H1 (cell line): Measurements from ENCODE around the gene SKIDA1. TPM values are rescaled to one million over a fixed set of nuclear protein-coding genes. Genes with fewer than 3 reads are reported as not detected.
A peak's percentile ranks its signal among the peaks of the same experiment; 100 is the strongest.

ENCODE experiments used
- ASH2L ChIP-seq: fragments of 200-600, 300-600 bp; sonication (generic); IDR thresholded peaks from one replicate; pipeline ENCODE4 v1.7.1; 2017; ENCODE audit warnings: low read length
- CBX8 ChIP-seq: fragments of 300-800, 300-1000 bp; sonication (generic); IDR thresholded peaks from 2 replicates; pipeline ENCODE4 v1.7.1; 2016; ENCODE audit warnings: low read depth, low read length, borderline replicate concordance
- CEBPB ChIP-seq: IDR thresholded peaks from 2 replicates; pipeline ENCODE4 v1.6.1; 2012; ENCODE audit warnings: low read depth, low read length
- CHD2 ChIP-seq: IDR thresholded peaks from 2 replicates; pipeline ENCODE4 v1.6.1; 2012; ENCODE audit warnings: low read length, improper control_type of control experiment
- CREB1 ChIP-seq: IDR thresholded peaks from 2 replicates; pipeline ENCODE4 v1.6.1; 2012; ENCODE audit warnings: inconsistent platforms
- CTCF ChIP-seq, 3 experiments: IDR thresholded peaks; 1 replicate in 2 of 3; 2 replicates in 1 of 3; pipeline versions ENCODE4 v1.5.1 to v1.6.1; 2011; ENCODE audit warnings: low read length in 3 of 3, mild to moderate bottlenecking in 3 of 3, inconsistent platforms in 2 of 3, low read depth in 1 of 3, moderate library complexity in 1 of 3; ENCODE audit not compliant: insufficient read depth in 1 of 3; ENCODE audit errors: control extremely low read depth in 1 of 3
- EGR1 ChIP-seq: IDR thresholded peaks from 2 replicates; pipeline ENCODE4 v1.6.1; 2011; ENCODE audit warnings: low read depth, low read length, borderline replicate concordance
- EP300 ChIP-seq, 2 experiments: IDR thresholded peaks; 1 replicate in 1 of 2; 2 replicates in 1 of 2; pipeline ENCODE4 v1.6.1; 2011 to 2012; ENCODE audit warnings: low read depth in 2 of 2, low read length in 2 of 2, mild to moderate bottlenecking in 2 of 2, borderline replicate concordance in 1 of 2, inconsistent platforms in 1 of 2, moderate library complexity in 1 of 2
- EZH2 ChIP-seq: fragments of 200-600 bp; sonication (generic); IDR thresholded peaks from 2 replicates; pipeline ENCODE4 v1.7.1; 2012; ENCODE audit warnings: low read depth, mild to moderate bottlenecking, moderate library complexity, low read length, inconsistent platforms; ENCODE audit not compliant: severe bottlenecking
- GABPA ChIP-seq: IDR thresholded peaks from 2 replicates; pipeline ENCODE4 v1.6.1; 2011; ENCODE audit warnings: mild to moderate bottlenecking, low read length, moderate library complexity, borderline replicate concordance; ENCODE audit not compliant: insufficient read depth
- JUND ChIP-seq: IDR thresholded peaks from 2 replicates; pipeline ENCODE4 v1.6.1; 2011; ENCODE audit warnings: mild to moderate bottlenecking, improper control_type of control experiment, low read length
- KDM4A ChIP-seq: IDR thresholded peaks from one replicate; pipeline ENCODE4 v1.7.1; 2012; ENCODE audit warnings: low read depth, mild to moderate bottlenecking, moderate library complexity, low read length, inconsistent platforms; ENCODE audit not compliant: severe bottlenecking
- KDM5A ChIP-seq: fragments of 200-600 bp; IDR thresholded peaks from 2 replicates; pipeline ENCODE4 v1.7.1; 2012; ENCODE audit warnings: mild to moderate bottlenecking, low read length, inconsistent platforms, mixed read lengths
- MAFK ChIP-seq: IDR thresholded peaks from 2 replicates; pipeline ENCODE4 v1.6.1; 2012; ENCODE audit warnings: low read depth, mild to moderate bottlenecking, improper control_type of control experiment, low read length
- MAX ChIP-seq: IDR thresholded peaks from 2 replicates; pipeline ENCODE4 v1.6.1; 2012; ENCODE audit warnings: inconsistent platforms
- NANOG ChIP-seq: IDR thresholded peaks from 2 replicates; pipeline ENCODE4 v1.6.1; 2011; ENCODE audit warnings: low read length, low read depth, mild to moderate bottlenecking, inconsistent platforms; ENCODE audit not compliant: insufficient read depth, poor library complexity, severe bottlenecking
- POLR2A ChIP-seq, 2 experiments: IDR thresholded peaks; 1 replicate in 1 of 2; 2 replicates in 1 of 2; pipeline ENCODE4 v1.6.1; 2011; ENCODE audit warnings: low read depth in 2 of 2, low read length in 2 of 2, mild to moderate bottlenecking in 2 of 2; ENCODE audit errors: control extremely low read depth in 1 of 2
- RBBP5 ChIP-seq: IDR thresholded peaks from 2 replicates; pipeline ENCODE4 v1.7.1; 2012; ENCODE audit warnings: low read depth, mild to moderate bottlenecking, inconsistent platforms, low read length, moderate library complexity, borderline replicate concordance
- RNF2 ChIP-seq: fragments of 200-900, 300-1000 bp; sonication (generic); IDR thresholded peaks from 2 replicates; pipeline ENCODE4 v1.7.1; 2016; ENCODE audit warnings: borderline replicate concordance, low read depth, mild to moderate bottlenecking, antibody characterized with exemption, low read length; ENCODE audit not compliant: poor library complexity, severe bottlenecking; ENCODE audit errors: missing control alignments
- SIRT6 ChIP-seq: IDR thresholded peaks from one replicate; pipeline ENCODE4 v1.7.1; 2012; ENCODE audit warnings: low read length, inconsistent platforms
- SP2 ChIP-seq: IDR thresholded peaks from 2 replicates; pipeline ENCODE4 v1.6.1; 2012; ENCODE audit warnings: mild to moderate bottlenecking, low read length, inconsistent platforms
- TAF1 ChIP-seq: IDR thresholded peaks from 2 replicates; pipeline ENCODE4 v1.6.1; 2011; ENCODE audit warnings: mild to moderate bottlenecking, low read depth, low read length
- polyA plus RNA-seq, 7 experiments: library from polyadenylated mRNA; depleted of rRNA in 3 of 7; stranded (reverse) in 5 of 7; unstranded in 2 of 7; fragments of >200 nt in 5 of 7; fragments of 200-250 nt in 2 of 7; gene quantifications; 1 replicate in 5 of 7; 2 replicates in 1 of 7; 4 replicates in 1 of 7; pipeline versions ENCODE4 v1.2.1 to v1.2.3, GENCODE V29; 2011 to 2013; ENCODE audit warnings: missing spikeins in 2 of 7, mixed read lengths in 2 of 7
- total RNA-seq: library from RNA; stranded (reverse); fragmentation: NEBNext Ultra II Directional; extraction: Animal tissue kit (Norgen Biotek cat#: 25700); gene quantifications from 2 replicates; pipeline ENCODE4 v1.2.1, GENCODE V29; 2021

The SKIDA1 gene
- total and polyA plus RNA-seq, 2 of the 8 experiments (the other 6 are each of a cell fraction or from before 2014, with no cell fraction given), result 1.5 to 8.0 TPM

GRCh38 chr10:21510241-21511094 is 15.0 kb downstream of the SKIDA1 start (continued):
- TF ChIP-seq CTCF (IDR thresholded peaks at IDR 0.05; ENCODE audit: control extremely low read depth in 1 of 3, insufficient read depth in 1 of 3, low read depth in 1 of 3, low read length in 3 of 3), result no peak
- TF ChIP-seq JUND, result no peak
- no peak for TF ChIP-seq NANOG
- no peak for TF ChIP-seq MAFK
- TF ChIP-seq RNF2, result no peak
- no peak for TF ChIP-seq KDM5A
- TF ChIP-seq CHD2, result no peak
- TF ChIP-seq KDM4A, result no peak
- TF ChIP-seq POLR2A (IDR thresholded peaks at IDR 0.05; ENCODE audit: control extremely low read depth in 1 of 2, low read depth in 2 of 2, low read length in 2 of 2), result peak; percentile 26 to 60
- TF ChIP-seq GABPA, result no peak
- TF ChIP-seq EP300 (IDR thresholded peaks at IDR 0.05; ENCODE audit: borderline replicate concordance in 1 of 2, low read depth in 2 of 2, low read length in 2 of 2), result no peak
- no peak for TF ChIP-seq EGR1
- TF ChIP-seq RBBP5, result no peak
- TF ChIP-seq CBX8, result no peak
- TF ChIP-seq CREB1, result no peak
- no peak for TF ChIP-seq SIRT6
- TF ChIP-seq MAX, result 0 out of 2 replicates have a peak, but pooled peaks have one; percentile 3
- peak; percentile 48; the same call in 1 of the 2 replicates for TF ChIP-seq TAF1
- TF ChIP-seq CEBPB, result peak; percentile 31; the same call in 1 of the 2 replicates
- no peak for TF ChIP-seq ASH2L
- no peak for TF ChIP-seq SP2
- TF ChIP-seq EZH2, result no peak
